HCT116 (cell line): Measurements from ENCODE around the gene EHF. TPM values are rescaled to one million over a fixed set of nuclear protein-coding genes. Genes with fewer than 3 reads are reported as not detected.
A peak's percentile ranks its signal among the peaks of the same experiment; 100 is the strongest.

Source experiments
- ATAC-seq: fragments of 200-7000 bp; cut with Tn5 transposase; 2 replicates; pipeline ENCODE4 v1.9.1; 2020; ENCODE audit warnings: mild to moderate bottlenecking, moderate library complexity
- BruUV-seq: library from RNA; stranded (reverse); fragments of 400-500 nt; replicated peaks from 2 replicates; lab custom pipeline; 2021; lab: Mats Ljungman, UMichigan
- CTCF ChIA-PET: fragments of 300-600 bp; sonication (Branson Sonifier 250); formaldehyde crosslinking; loops from one replicate; lab custom pipeline; 2021; ENCODE audit warnings: antibody characterized with exemption; lab: Charles Lee
- POLR2A ChIA-PET: fragments of 300-600, 350-600 bp; sonication (Branson Sonifier 250); formaldehyde crosslinking; loops from one replicate; lab custom pipeline; 2021; ENCODE audit warnings: antibody characterized with exemption; lab: Charles Lee
- RAD21 ChIA-PET, 2 experiments: fragments of 300-600 bp; sonication (Branson Sonifier 250); formaldehyde crosslinking; loops; one replicate each; lab custom pipeline; 2023; ENCODE audit warnings: low total read pairs in 2 of 2; ENCODE audit not compliant: uncharacterized antibody in 2 of 2, unreplicated experiment in 2 of 2, low non-redundant PET in 1 of 2; lab: Charles Lee
- DNase-seq: peaks from one replicate; pipeline ENCODE4 v3.0.0-alpha.2; 2010; ENCODE audit warnings: low read depth, low spot score
- H2AFZ ChIP-seq: fragments of 200-600 bp; shearing (Covaris generic), sonication (generic); 2 replicates; pipeline ENCODE4 v1.6.1; 2017; ENCODE audit warnings: low read depth, mixed run types, mixed read lengths, antibody characterized with exemption, low read length; ENCODE audit not compliant: poor library complexity, severe bottlenecking
- H3K27ac ChIP-seq: 2 replicates; pipeline ENCODE4 v1.5.1; 2012; ENCODE audit warnings: low read depth, low read length
- H3K27me3 ChIP-seq: fragments of 200-600 bp; sonication (generic); 2 replicates; pipeline ENCODE4 v1.6.1; 2016; ENCODE audit warnings: mixed run types, low read length, mixed read lengths; ENCODE audit not compliant: insufficient read depth
- H3K36me3 ChIP-seq, 2 experiments: fragments of 200-500 bp in 1 of 2; fragments of 200-600 bp in 1 of 2; sonication (Bioruptor generic) in 1 of 2; sonication (generic) in 1 of 2; 2 replicates each; pipeline versions ENCODE4 v1.5.1 to v1.6.1; 2014 to 2016; ENCODE audit warnings: low read length in 2 of 2, inconsistent platforms in 1 of 2, mixed read lengths in 1 of 2, mixed run types in 1 of 2; ENCODE audit not compliant: insufficient read depth in 2 of 2, control insufficient read depth in 1 of 2
- H3K4me1 ChIP-seq, 2 experiments: fragments of 200-600 bp in 1 of 2; sonication (generic) in 1 of 2; 2 replicates each; pipeline versions ENCODE4 v1.5.1 to v1.6.1; 2012 to 2017; ENCODE audit warnings: low read length in 2 of 2, inconsistent platforms in 1 of 2, mild to moderate bottlenecking in 1 of 2, mixed read lengths in 1 of 2, mixed run types in 1 of 2, moderate library complexity in 1 of 2; ENCODE audit not compliant: insufficient read depth in 2 of 2, control insufficient read depth in 1 of 2
- H3K4me2 ChIP-seq: fragments of 200-600 bp; sonication (generic); 2 replicates; pipeline ENCODE4 v1.6.1; 2017; ENCODE audit warnings: mixed run types, low read length, mixed read lengths
- H3K4me3 ChIP-seq, 2 experiments: fragments of 200-600 bp in 1 of 2; sonication (generic) in 1 of 2; replicated peaks in 1 of 2; 2 replicates each; pipeline ENCODE4 v1.5.1; 2011 to 2016; ENCODE audit warnings: low read length in 2 of 2, control low read depth in 1 of 2, low read depth in 1 of 2, mild to moderate bottlenecking in 1 of 2, mixed read lengths in 1 of 2, mixed run types in 1 of 2
- H3K79me2 ChIP-seq: fragments of 200-600 bp; sonication (generic); 2 replicates; pipeline ENCODE4 v1.6.1; 2017; ENCODE audit warnings: mild to moderate bottlenecking, mixed run types, low read length, moderate library complexity, mixed read lengths; ENCODE audit not compliant: insufficient read depth
- H3K9ac ChIP-seq: fragments of 200-600 bp; sonication (generic); 2 replicates; pipeline ENCODE4 v1.6.1; 2016; ENCODE audit warnings: low read length, mixed read lengths
- H3K9me2 ChIP-seq: fragments of 200-600 bp; sonication (generic), shearing (Covaris generic); 2 replicates; pipeline ENCODE4 v1.6.1; 2017; ENCODE audit warnings: mixed run types, mild to moderate bottlenecking, moderate library complexity; ENCODE audit not compliant: insufficient read depth
- H3K9me3 ChIP-seq, 2 experiments: fragments of 200-500 bp in 1 of 2; fragments of 200-600 bp in 1 of 2; sonication (Bioruptor generic) in 1 of 2; sonication (generic) in 1 of 2; 2 replicates each; pipeline ENCODE4 v1.6.1; 2014 to 2017; ENCODE audit warnings: low read length in 2 of 2, mixed read lengths in 2 of 2, inconsistent platforms in 1 of 2, low read depth in 1 of 2, mild to moderate bottlenecking in 1 of 2, mixed run types in 1 of 2, moderate library complexity in 1 of 2; ENCODE audit not compliant: control insufficient read depth in 1 of 2, insufficient read depth in 1 of 2
- H4K20me1 ChIP-seq: fragments of 200-600 bp; sonication (generic), shearing (Covaris generic); 2 replicates; pipeline ENCODE4 v1.6.1; 2017; ENCODE audit warnings: mixed run types, mild to moderate bottlenecking, moderate library complexity; ENCODE audit not compliant: insufficient read depth
- EZH2 ChIP-seq: fragments of 200-600 bp; sonication (generic); IDR thresholded peaks from 2 replicates; pipeline ENCODE4 v1.6.1; 2017; ENCODE audit warnings: antibody characterized with exemption, mixed run types
- FOSL1 ChIP-seq: IDR thresholded peaks from 2 replicates; pipeline ENCODE4 v1.6.1; 2012; ENCODE audit warnings: low read depth
- JUND ChIP-seq: IDR thresholded peaks from 2 replicates; pipeline ENCODE4 v1.6.1; 2012
- REST ChIP-seq: IDR thresholded peaks from 2 replicates; pipeline ENCODE4 v1.6.1; 2012; ENCODE audit warnings: low read depth
- SIN3A ChIP-seq: IDR thresholded peaks from 2 replicates; pipeline ENCODE4 v1.6.1; 2012; ENCODE audit warnings: low read depth
- ZFX ChIP-seq: fragments of 450-650 bp; IDR thresholded peaks from 2 replicates; pipeline ENCODE4 v1.6.1; 2017
- intact Hi-C: fragments of 100-400 bp; cut with micrococcal nuclease; formaldehyde crosslinking; loops from 2 replicates; pipeline ENCODE4 v1.10.0; 2022
- total RNA-seq: library from RNA; stranded (reverse); gene quantifications from one replicate; pipeline ENCODE4 v1.2.1, GENCODE V29; 2021; ENCODE audit not compliant: unreplicated experiment

Gene EHF
- total RNA-seq, 1 experiment from 2014 or later, result 51.5 TPM

- no peak for ATAC-seq
- Histone ChIP-seq H3K27me3 (no peaks in the 10 kb centered on the region), H4K20me1 (no peaks in the 10 kb centered on the region), H3K9me3 (no peaks in the 10 kb centered on the region), H2AFZ (no peak overlapping the region), H3K9me2 (no peaks in the 10 kb centered on the region), H3K79me2 (no peaks in the 10 kb centered on the region), H3K36me3 (peaks cover 0 to 27% of the 10 kb centered on the region in 2 experiments; a peak in 1 of 4 replicates), H3K4me3 (no peak overlapping the region), H3K27ac (peak overlapping the region; percentile 50), H3K4me2 (peak overlapping the region; percentile 60), H3K9ac (peak overlapping the region; percentile 57), H3K4me1 (peaks cover 36 to 89% of the 10 kb centered on the region in 2 experiments)
- RAD21 ChIA-PET, result interaction anchor here in 1 of 2 experiments (1.8 kb wide), 1 partner anchor 52 kb away, joined by 5 read pairs; no protein-coding TSS in a partner anchor
- 0 out of 2 replicates have a peak, but pooled peaks have one; percentile 27 for TF ChIP-seq FOSL1
- TF ChIP-seq ZFX, result no peak
- no peak for TF ChIP-seq EZH2
- TF ChIP-seq JUND, result 0 out of 2 replicates have a peak, but pooled peaks have one; percentile 27
- TSS peak; percentile 7 for BruUV-seq
- CTCF ChIA-PET, result interaction anchor here (2.2 kb wide), 1 partner anchor 66 kb away, joined by 10 read pairs; no protein-coding TSS in a partner anchor
- intact Hi-C loops, result loop anchor here (10.0 kb wide), 1 partner anchor 242 kb away; no protein-coding TSS in a partner anchor
- POLR2A ChIA-PET, result interaction anchor here (2.8 kb wide), 1 partner anchor 30 kb away, joined by 12 read pairs; no protein-coding TSS in a partner anchor
- no peak for DNase-seq
These were observed 31.5 kb downstream of the EHF start for GRCh38 chr11:34652191-34652973.

- no peaks in the 10 kb centered on the region for H3K79me2 ChIP-seq
- no peak overlapping the region for H2AFZ ChIP-seq
- peaks cover 0 to 26% of the 10 kb centered on the region in 2 experiments; a peak in 1 of 4 replicates for H3K36me3 ChIP-seq
- H3K4me1 ChIP-seq, result peaks cover 35 to 83% of the 10 kb centered on the region in 2 experiments
- no peaks in the 10 kb centered on the region for H4K20me1 ChIP-seq
- POLR2A ChIA-PET, result interaction anchor here (1.0 to 2.8 kb wide), 6 partner anchors 9 to 67 kb away, joined by 3 to 12 read pairs (median 8); no protein-coding TSS in a partner anchor
- ATAC-seq (no peak), DNase-seq (no peak)
- H3K27ac ChIP-seq, result peak overlapping the region; percentile 50
- peak overlapping the region; percentile 57 for H3K9ac ChIP-seq
- H3K4me2 ChIP-seq, result peak overlapping the region; percentile 60
- no peaks in the 10 kb centered on the region for H3K9me2 ChIP-seq
- intact Hi-C loops, result loop anchor here (10.0 kb wide), 1 partner anchor 242 kb away; no protein-coding TSS in a partner anchor
- no peak overlapping the region for H3K4me3 ChIP-seq
- H3K9me3 ChIP-seq, result no peaks in the 10 kb centered on the region
- H3K27me3 ChIP-seq, result no peaks in the 10 kb centered on the region
- RAD21 ChIA-PET, result interaction anchor here (1.1 to 2.8 kb wide), 3 partner anchors 18 to 67 kb away, joined by 3 to 10 read pairs (median 5); no protein-coding TSS in a partner anchor
- TF ChIP-seq SIN3A, result no peak
- TF ChIP-seq REST, result no peak
- no TSS peak for BruUV-seq
- CTCF ChIA-PET, result interaction anchor here (2.2 kb wide), 1 partner anchor 66 kb away, joined by 10 read pairs; no protein-coding TSS in a partner anchor
These were observed 32.1 kb downstream of the EHF start for GRCh38 chr11:34653031-34653430.
